22Rv1 (cell line): ENCODE measurements around the gene TRIM9.

ENCODE experiments used
- CTCF ChIP-seq: fragments of 450-650 bp; IDR thresholded peaks from 2 replicates; pipeline ENCODE4 v1.5.1; 2017; ENCODE audit warnings: mild to moderate bottlenecking
- ZFX ChIP-seq: fragments of 450-650 bp; IDR thresholded peaks from 2 replicates; pipeline ENCODE4 v1.6.1; 2017; ENCODE audit warnings: antibody characterized with exemption, borderline replicate concordance

- TF ChIP-seq CTCF (no peak), ZFX (no peak)
Measured at GRCh38 chr14:50977863-50978528, 116.9 kb downstream of the TRIM9 start.
